K562 (cell line): Measurements from ENCODE around the gene LMNTD2. TPM values are rescaled to one million over a fixed set of nuclear protein-coding genes. Genes with fewer than 3 reads are reported as not detected.

Experiments used
- ATAC-seq: fragments of 200-7000 bp; cut with Tn5 transposase; 3 replicates; pipeline ENCODE4 v1.9.1; 2020; ENCODE audit warnings: moderate library complexity
- BruUV-seq: library from RNA; stranded (reverse); fragments of 400-500 nt; replicated peaks from 2 replicates; lab custom pipeline; 2021; lab: Mats Ljungman, UMichigan
- CTCF ChIA-PET: fragments of 300-600 bp; formaldehyde crosslinking; extraction: SDS; loops from one replicate; lab custom pipeline; 2021; ENCODE audit warnings: low intra/inter-chr PET ratio; lab: Yijun Ruan, JAX
- POLR2A ChIA-PET: fragments of 300-600, 350-650 bp; sonication (Branson Sonifier 250); formaldehyde crosslinking; extraction: SDS; loops from one replicate; lab custom pipeline; 2021; ENCODE audit warnings: antibody characterized with exemption, inconsistent platforms; lab: Yijun Ruan, JAX
- DNase-seq, 4 experiments: peaks; one replicate each; pipeline versions ENCODE4 v3.0.0 to v3.0.0-alpha.2; 2011 to 2018; ENCODE audit warnings: low spot score in 3 of 4, mixed read lengths in 3 of 4; ENCODE audit errors: extremely low read depth in 1 of 4
- FAIRE-seq: peaks from 2 replicates; lab custom pipeline; 2011; peaks lifted over from hg19 to GRCh38; lab: Jason Lieb, UNC
- H2AFZ ChIP-seq: 2 replicates; pipeline ENCODE4 v1.6.0; 2011; ENCODE audit warnings: low read depth, low read length, control low read depth, inconsistent platforms
- H3K27ac ChIP-seq: fragments of 200-600 bp; 3 replicates; pipeline ENCODE4 v1.8.0; 2011; ENCODE audit warnings: low read depth, mild to moderate bottlenecking, control low read depth, inconsistent platforms, low read length, moderate library complexity, mixed read lengths; ENCODE audit errors: extremely low read depth
- H3K27me3 ChIP-seq, 2 experiments: fragments of 300-600 bp in 1 of 2; 2 replicates in 1 of 2; 3 replicates in 1 of 2; pipeline versions ENCODE4 v1.6.0 to v1.8.0; 2011; ENCODE audit warnings: inconsistent platforms in 2 of 2, low read length in 2 of 2, mild to moderate bottlenecking in 1 of 2, mixed read lengths in 1 of 2, moderate library complexity in 1 of 2; ENCODE audit not compliant: control insufficient read depth in 2 of 2, insufficient read depth in 2 of 2
- H3K36me3 ChIP-seq: fragments of 300-600 bp; 3 replicates; pipeline ENCODE4 v1.8.0; 2011; ENCODE audit warnings: mild to moderate bottlenecking, low read length, inconsistent platforms; ENCODE audit not compliant: control insufficient read depth, insufficient read depth
- H3K4me1 ChIP-seq, 2 experiments: fragments of 200-600 bp in 1 of 2; replicated peaks in 1 of 2; 2 replicates in 1 of 2; 3 replicates in 1 of 2; pipeline versions ENCODE4 v1.5.1 to v1.8.0; 2011; ENCODE audit warnings: inconsistent platforms in 2 of 2, low read length in 2 of 2, mild to moderate bottlenecking in 1 of 2, mixed read lengths in 1 of 2, moderate library complexity in 1 of 2; ENCODE audit not compliant: control insufficient read depth in 2 of 2, insufficient read depth in 2 of 2
- H3K4me2 ChIP-seq: 2 replicates; pipeline ENCODE4 v1.6.1; 2011; ENCODE audit warnings: low read length, control low read depth, inconsistent platforms, mixed read lengths; ENCODE audit not compliant: insufficient read depth
- H3K4me3 ChIP-seq: fragments of 200-600 bp; sonication (generic), shearing (Covaris generic); 2 replicates; pipeline ENCODE4 v1.5.1; 2016; ENCODE audit warnings: control low read depth, inconsistent platforms
- H3K79me2 ChIP-seq: fragments of 200-600 bp; 3 replicates; pipeline ENCODE4 v1.8.0; 2011; ENCODE audit warnings: low read length, inconsistent platforms; ENCODE audit not compliant: control insufficient read depth, insufficient read depth
- H3K9ac ChIP-seq, 2 experiments: 2 replicates each; pipeline versions ENCODE4 v1.6.0 to v1.6.1; 2011; ENCODE audit warnings: low read depth in 2 of 2, low read length in 2 of 2, control low read depth in 1 of 2, inconsistent platforms in 1 of 2, mild to moderate bottlenecking in 1 of 2, mixed read lengths in 1 of 2; ENCODE audit not compliant: insufficient read depth in 1 of 2
- H3K9me1 ChIP-seq: one replicate; pipeline ENCODE4 v1.6.0; 2011; ENCODE audit warnings: inconsistent platforms, mild to moderate bottlenecking, low read length, moderate library complexity; ENCODE audit not compliant: control insufficient read depth, insufficient read depth
- H3K9me3 ChIP-seq: replicated peaks from 2 replicates; pipeline ENCODE4 v1.5.1; 2011; ENCODE audit warnings: low read depth, low read length, inconsistent platforms; ENCODE audit not compliant: control insufficient read depth, insufficient read depth
- H4K20me1 ChIP-seq: replicated peaks from 2 replicates; pipeline ENCODE4 v1.6.1; 2011; ENCODE audit warnings: low read length, inconsistent platforms, mixed read lengths; ENCODE audit not compliant: control insufficient read depth, insufficient read depth
- FOSL1 ChIP-seq: fragments of 200-800 bp; sonication (Bioruptor generic); conservative IDR thresholded peaks from 2 replicates; pipeline ENCODE4 v1.6.1; 2016; ENCODE audit warnings: missing genetic modification characterization, missing compliant biosample characterization
- FOXA3 ChIP-seq, 2 experiments: fragments of 450-650 bp in 1 of 2; sonication (generic) in 1 of 2; formaldehyde crosslinking; IDR thresholded peaks in 1 of 2; conservative IDR thresholded peaks in 1 of 2; 2 replicates each; pipeline versions ENCODE4 v1.4.0 to v1.8.0; 2020 to 2022; ENCODE audit warnings: mild to moderate bottlenecking in 2 of 2, missing genetic modification reagents in 1 of 2
- MBD2 ChIP-seq: sonication (generic); IDR thresholded peaks from 2 replicates; pipeline ENCODE4 v1.6.1; 2016; ENCODE audit warnings: low read depth, borderline replicate concordance
- RBFOX2 ChIP-seq: fragments of 200-400 bp; formaldehyde crosslinking; IDR thresholded peaks from 2 replicates; pipeline ENCODE4 v1.6.1; 2017; ENCODE audit warnings: low read depth, mild to moderate bottlenecking, low read length, moderate library complexity
- SMARCB1 ChIP-seq: IDR thresholded peaks from 2 replicates; pipeline ENCODE4 v1.6.1; 2011; ENCODE audit warnings: improper control_type of control experiment, low read depth; ENCODE audit not compliant: insufficient read length
- ZNF134 ChIP-seq: fragments of 250-450 bp; sonication (Bioruptor Pico); conservative IDR thresholded peaks from 2 replicates; pipeline ENCODE4 v1.4.0; 2020
- ZNF324 ChIP-seq: fragments of 250-450 bp; sonication (Bioruptor Pico); IDR thresholded peaks from 2 replicates; pipeline ENCODE4 v1.4.0; 2020; ENCODE audit warnings: mild to moderate bottlenecking
- ZNF444 ChIP-seq: fragments of 250-450 bp; sonication (Bioruptor Pico); IDR thresholded peaks from 2 replicates; pipeline ENCODE4 v1.4.0; 2020; ENCODE audit warnings: mild to moderate bottlenecking, moderate library complexity
- ZNF449 ChIP-seq: fragments of 250-450 bp; sonication (Bioruptor Pico); IDR thresholded peaks from 2 replicates; pipeline ENCODE4 v1.8.0; 2022; ENCODE audit warnings: moderate library complexity, mild to moderate bottlenecking, inconsistent platforms
- ZNF561 ChIP-seq: fragments of 450-650 bp; formaldehyde crosslinking; conservative IDR thresholded peaks from 2 replicates; pipeline ENCODE4 v1.4.0; 2020; ENCODE audit warnings: mild to moderate bottlenecking, moderate library complexity
- ZNF583 ChIP-seq: fragments of 250-450 bp; sonication (Bioruptor Pico); IDR thresholded peaks from 2 replicates; pipeline ENCODE4 v1.4.0; 2020
- ZNF584 ChIP-seq: fragments of 200-800 bp; sonication (Bioruptor generic); IDR thresholded peaks from 2 replicates; pipeline ENCODE4 v1.6.1; 2016; ENCODE audit warnings: low read depth, mild to moderate bottlenecking, missing genetic modification characterization, missing compliant biosample characterization
- ZNF780A ChIP-seq: fragments of 250-450 bp; sonication (Bioruptor Pico); IDR thresholded peaks from 2 replicates; pipeline ENCODE4 v1.5.0; 2021; ENCODE audit warnings: mild to moderate bottlenecking
- WGBS: fragments of 100-300 bp; shearing (Covaris generic); methylation state at CpG from one replicate; pipeline ENCODE4 v1.1.6; 2016; ENCODE audit warnings: low coverage, mixed read lengths; ENCODE audit not compliant: insufficient coverage; ENCODE audit errors: missing lambda C conversion rate; 5-methylcytosine and 5-hydroxymethylcytosine counted together
- in situ Hi-C: fragments of 300-500 bp; cut with MboI; formaldehyde crosslinking; loops from 4 replicates; pipeline ENCODE4 v1.15.0; 2018; ENCODE audit warnings: inconsistent platforms, mixed read lengths
- intact Hi-C: fragments of 100-400 bp; cut with micrococcal nuclease; formaldehyde crosslinking; loops from 2 replicates; pipeline ENCODE4 v1.14.2; 2022
- polyA plus RNA-seq, 8 experiments: library from polyadenylated mRNA; depleted of rRNA in 4 of 8; stranded (reverse) in 5 of 8; unstranded in 3 of 8; fragments of >200 nt; fragmentation: Nextera tagmentation in 2 of 8; fragmentation: Illumina TruSeq in 1 of 8; extraction: Ambion mirVana in 2 of 8; extraction: Trizol in 1 of 8; gene quantifications; 2 replicates each; pipeline versions ENCODE4 v1.2.1 to v1.2.3, GENCODE V29; 2011 to 2014; ENCODE audit warnings: inconsistent platforms in 1 of 8, missing spikeins in 1 of 8
- total RNA-seq, 7 experiments: library from RNA; depleted of rRNA in 6 of 7; stranded (reverse); fragments of >200 nt in 6 of 7; fragmentation: Illumina TruSeq in 2 of 7; extraction: Trizol in 2 of 7; gene quantifications; 2 replicates each; pipeline versions ENCODE4 v1.2.1 to v1.2.3, GENCODE V29; 2011 to 2021; ENCODE audit warnings: low replicate concordance in 1 of 7
- TF ChIP-seq, protein P1 (sequence below): fragments of 450-650 bp; formaldehyde crosslinking; IDR thresholded peaks from 2 replicates; pipeline ENCODE4 v1.4.0; 2022; ENCODE audit warnings: mild to moderate bottlenecking, moderate library complexity
- TF ChIP-seq, protein P2 (sequence below): sonication (generic); formaldehyde crosslinking; IDR thresholded peaks from 2 replicates; pipeline ENCODE4 v1.9.0; 2022; ENCODE audit warnings: mild to moderate bottlenecking, missing genetic modification reagents
- TF ChIP-seq, protein P3 (sequence below): sonication (generic); formaldehyde crosslinking; IDR thresholded peaks from 2 replicates; pipeline ENCODE4 v1.8.0; 2022; ENCODE audit warnings: missing genetic modification reagents, mild to moderate bottlenecking, moderate library complexity, borderline replicate concordance
- TF ChIP-seq, protein P4 (sequence below): sonication (generic); formaldehyde crosslinking; IDR thresholded peaks from 2 replicates; pipeline ENCODE4 v1.9.0; 2022; ENCODE audit warnings: mild to moderate bottlenecking, missing genetic modification reagents

The LMNTD2 gene
- total and polyA plus RNA-seq, 9 of the 15 experiments (the other 6 are each of a cell fraction or from before 2014, with no cell fraction given) = 0.48 to 4.2 (median 1.5) TPM; not detected in 3

DNA sequence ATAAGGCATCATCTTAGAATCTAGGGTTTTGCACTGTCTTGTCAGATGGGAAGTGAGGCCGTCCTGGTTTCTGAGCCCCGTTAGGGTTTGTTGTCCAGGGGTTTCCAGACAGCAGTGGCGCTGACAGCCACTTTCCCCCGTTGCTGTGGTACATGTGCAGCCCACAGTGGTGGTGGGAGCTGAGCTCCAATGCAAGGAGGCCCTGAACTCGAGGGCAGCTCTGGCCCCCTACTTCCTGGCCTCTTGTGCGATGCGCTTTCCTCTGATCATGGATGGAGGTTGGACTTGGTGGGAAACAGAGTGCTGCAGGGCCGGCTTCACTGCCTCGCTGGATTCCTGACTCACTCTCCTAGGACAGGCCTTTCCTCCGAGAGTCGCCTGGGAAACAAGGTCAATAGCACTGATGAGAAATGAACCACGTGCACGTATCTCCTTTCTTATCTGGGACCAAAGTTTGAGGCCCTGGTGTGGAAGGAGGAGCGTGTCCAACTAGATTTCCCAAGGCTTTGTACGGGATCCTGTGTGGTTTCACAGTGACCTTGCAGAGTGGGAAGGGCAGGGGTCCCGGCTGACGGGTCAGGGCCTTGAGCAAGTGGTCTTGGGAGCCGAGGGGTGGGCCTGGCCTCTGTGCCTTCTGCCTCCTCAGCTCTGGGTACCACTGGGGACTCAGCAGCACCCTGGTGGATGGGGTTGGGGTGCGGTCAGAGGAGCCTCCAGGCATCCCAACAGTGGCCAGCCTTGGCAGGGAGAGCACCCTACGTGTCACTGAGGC is 19.5 kb upstream of the LMNTD2 start:
- FAIRE-seq (no peak), ATAC-seq (no peak), DNase-seq (peak in 1 of 4 experiments; percentile 14)
- Histone ChIP-seq H3K4me1 (peaks cover 32 to 56% of the 10 kb centered on the region in 2 experiments), H3K9ac (peak overlapping the region; percentile 7 to 91; a peak in 3 of 4 replicates), H3K4me3 (no peak overlapping the region), H3K9me3 (no peaks in the 10 kb centered on the region), H3K27ac (no peak overlapping the region; the same call in 2 of the 3 replicates), H3K36me3 (peaks cover 68% of the 10 kb centered on the region; the same call in 2 of the 3 replicates), H2AFZ (no peak overlapping the region), H4K20me1 (peaks cover 48% of the 10 kb centered on the region), H3K27me3 (no peaks in the 10 kb centered on the region), H3K79me2 (peaks cover 88% of the 10 kb centered on the region), H3K4me2 (peak overlapping the region; percentile 46; the same call in 1 of the 2 replicates), H3K9me1 (peaks cover 20% of the 10 kb centered on the region)
- 59% methylated on average over 19 of the region's 20 CpGs for WGBS
- intact Hi-C loops (no loop called here), in situ Hi-C loops (no loop called here)
- no TSS peak for BruUV-seq
- ChIA-PET CTCF (no interaction called here), POLR2A (interaction anchor here (0.8 to 1.6 kb wide), 2 partner anchors 11 to 124 kb away, joined by 3 to 5 read pairs; no protein-coding TSS in a partner anchor)
- 0 out of 2 replicates have a peak, but pooled peaks have one; percentile 29 for TF ChIP-seq FOSL1 (tag)
- no peak for TF ChIP-seq ZNF583 (CRISPR knock-in tag)
- no peak for TF ChIP-seq ZNF561 (CRISPR knock-in tag)
- TF ChIP-seq, protein P1, sequence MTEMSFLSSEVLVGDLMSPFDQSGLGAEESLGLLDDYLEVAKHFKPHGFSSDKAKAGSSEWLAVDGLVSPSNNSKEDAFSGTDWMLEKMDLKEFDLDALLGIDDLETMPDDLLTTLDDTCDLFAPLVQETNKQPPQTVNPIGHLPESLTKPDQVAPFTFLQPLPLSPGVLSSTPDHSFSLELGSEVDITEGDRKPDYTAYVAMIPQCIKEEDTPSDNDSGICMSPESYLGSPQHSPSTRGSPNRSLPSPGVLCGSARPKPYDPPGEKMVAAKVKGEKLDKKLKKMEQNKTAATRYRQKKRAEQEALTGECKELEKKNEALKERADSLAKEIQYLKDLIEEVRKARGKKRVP = no peak
- no peak for TF ChIP-seq ZNF584 (CRISPR knock-in tag)
- TF ChIP-seq, protein P2, sequence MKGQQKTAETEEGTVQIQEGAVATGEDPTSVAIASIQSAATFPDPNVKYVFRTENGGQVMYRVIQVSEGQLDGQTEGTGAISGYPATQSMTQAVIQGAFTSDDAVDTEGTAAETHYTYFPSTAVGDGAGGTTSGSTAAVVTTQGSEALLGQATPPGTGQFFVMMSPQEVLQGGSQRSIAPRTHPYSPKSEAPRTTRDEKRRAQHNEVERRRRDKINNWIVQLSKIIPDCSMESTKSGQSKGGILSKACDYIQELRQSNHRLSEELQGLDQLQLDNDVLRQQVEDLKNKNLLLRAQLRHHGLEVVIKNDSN = peak; percentile 65
- no peak for TF ChIP-seq SMARCB1
- TF ChIP-seq ZNF444 (CRISPR knock-in tag) = no peak
- TF ChIP-seq ZNF449 = no peak
- no peak for TF ChIP-seq ZNF780A (CRISPR knock-in tag)
- TF ChIP-seq, protein P3, sequence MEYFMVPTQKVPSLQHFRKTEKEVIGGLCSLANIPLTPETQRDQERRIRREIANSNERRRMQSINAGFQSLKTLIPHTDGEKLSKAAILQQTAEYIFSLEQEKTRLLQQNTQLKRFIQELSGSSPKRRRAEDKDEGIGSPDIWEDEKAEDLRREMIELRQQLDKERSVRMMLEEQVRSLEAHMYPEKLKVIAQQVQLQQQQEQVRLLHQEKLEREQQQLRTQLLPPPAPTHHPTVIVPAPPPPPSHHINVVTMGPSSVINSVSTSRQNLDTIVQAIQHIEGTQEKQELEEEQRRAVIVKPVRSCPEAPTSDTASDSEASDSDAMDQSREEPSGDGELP (CRISPR knock-in tag) = peak; percentile 29; the same call in 1 of the 2 replicates
- TF ChIP-seq ZNF134 (CRISPR knock-in tag) = no peak
- TF ChIP-seq FOXA3 (CRISPR knock-in tag; conservative IDR thresholded peaks at IDR 0.05 in 1 of 2, IDR thresholded peaks at IDR 0.05 in 1 of 2) = peak in 1 of 2 experiments; percentile 29; a peak in 1 of 4 replicates
- no peak; the same call in 1 of the 2 replicates for TF ChIP-seq ZNF324 (CRISPR knock-in tag)
- TF ChIP-seq, protein P4, sequence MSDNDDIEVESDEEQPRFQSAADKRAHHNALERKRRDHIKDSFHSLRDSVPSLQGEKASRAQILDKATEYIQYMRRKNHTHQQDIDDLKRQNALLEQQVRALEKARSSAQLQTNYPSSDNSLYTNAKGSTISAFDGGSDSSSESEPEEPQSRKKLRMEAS (CRISPR knock-in tag) = peak; percentile 65
- TF ChIP-seq MBD2 = no peak
- peak; percentile 27; the same call in 1 of the 2 replicates for TF ChIP-seq RBFOX2
